Smooth muscle cell (in vitro differentiated cells): ENCODE data around the gene RPL13A. TPM values are rescaled to one million over a fixed set of nuclear protein-coding genes. Genes with fewer than 3 reads are reported as not detected.

Experiments used
- DNase-seq: peaks from one replicate; lab custom pipeline; 2025; ENCODE audit not compliant: unreplicated experiment; lab: John Stamatoyannopoulos, UW
- H2AFZ ChIP-seq: fragments of 200-600 bp; sonication (generic); 2 replicates; pipeline ENCODE4 v1.6.0; 2016; ENCODE audit warnings: antibody characterized with exemption, low read depth, mild to moderate bottlenecking
- H3F3A ChIP-seq: fragments of 200-600 bp; sonication (generic); 2 replicates; pipeline ENCODE4 v1.6.0; 2017; ENCODE audit warnings: antibody characterized with exemption, low read depth
- H3K27ac ChIP-seq: fragments of 200-600 bp; sonication (generic); 2 replicates; pipeline ENCODE4 v1.5.1; 2016; ENCODE audit warnings: low read depth, mild to moderate bottlenecking
- H3K27me3 ChIP-seq: fragments of 200-600 bp; sonication (generic); 2 replicates; pipeline ENCODE4 v1.6.1; 2016; ENCODE audit warnings: low read depth, mild to moderate bottlenecking
- H3K36me3 ChIP-seq: fragments of 200-600 bp; sonication (generic); 2 replicates; pipeline ENCODE4 v1.5.1; 2016; ENCODE audit warnings: low read depth
- H3K4me1 ChIP-seq: fragments of 200-600 bp; sonication (generic); 2 replicates; pipeline ENCODE4 v1.5.1; 2016; ENCODE audit warnings: low read depth
- H3K4me2 ChIP-seq: fragments of 200-600 bp; sonication (generic); 2 replicates; pipeline ENCODE4 v1.6.0; 2016; ENCODE audit warnings: mild to moderate bottlenecking
- H3K4me3 ChIP-seq: fragments of 200-600 bp; sonication (generic); 2 replicates; pipeline ENCODE4 v1.5.1; 2016; ENCODE audit warnings: mild to moderate bottlenecking
- H3K79me2 ChIP-seq: fragments of 200-600 bp; sonication (generic); 2 replicates; pipeline ENCODE4 v1.6.0; 2016; ENCODE audit warnings: low read depth, mild to moderate bottlenecking
- H3K9ac ChIP-seq: fragments of 200-600 bp; sonication (generic); 2 replicates; pipeline ENCODE4 v1.6.0; 2016; ENCODE audit warnings: low read depth
- H3K9me3 ChIP-seq: fragments of 200-600 bp; sonication (generic); replicated peaks from 2 replicates; pipeline ENCODE4 v1.5.1; 2016; ENCODE audit warnings: low read depth
- H4K20me1 ChIP-seq: fragments of 200-600 bp; sonication (generic); 2 replicates; pipeline ENCODE4 v1.6.0; 2016; ENCODE audit warnings: low read depth
- CTCF ChIP-seq: fragments of 200-600 bp; sonication (generic); IDR thresholded peaks from 2 replicates; pipeline ENCODE4 v1.5.1; 2017; ENCODE audit warnings: borderline replicate concordance, mild to moderate bottlenecking, antibody characterized with exemption; ENCODE audit not compliant: insufficient read depth, poor library complexity, severe bottlenecking
- WGBS: methylation state at CpG from one replicate; pipeline ENCODE4 v1.1.7; 2016; ENCODE audit warnings: low lambda C conversion rate; 5-methylcytosine and 5-hydroxymethylcytosine counted together
- polyA plus RNA-seq: library from polyadenylated mRNA; unstranded; fragments of >200 nt; fragmentation: Nextera tagmentation; extraction: Ambion mirVana; gene quantifications from 2 replicates; pipeline ENCODE4 v1.2.1, GENCODE V29; 2016
- total RNA-seq: library from RNA; depleted of rRNA; stranded (reverse); fragments of >200 nt; gene quantifications from 2 replicates; pipeline ENCODE4 v1.2.3, GENCODE V29; 2014

The RPL13A gene
- total and polyA plus RNA-seq, 2 experiments from 2014 or later, result 732 to 1,154 TPM

GRCh38 chr19:49475995-49476880 lies 11.2 kb upstream of the RPL13A start:
- Histone ChIP-seq H3K27ac (no peak overlapping the region), H3K4me1 (no peaks in the 10 kb centered on the region), H3K79me2 (no peaks in the 10 kb centered on the region), H3K27me3 (no peaks in the 10 kb centered on the region), H4K20me1 (no peaks in the 10 kb centered on the region), H3K4me2 (no peak overlapping the region), H3K9me3 (no peaks in the 10 kb centered on the region), H3K36me3 (no peaks in the 10 kb centered on the region), H3K9ac (no peak overlapping the region), H2AFZ (no peak overlapping the region), H3K4me3 (no peak overlapping the region), H3F3A (no peaks in the 10 kb centered on the region)
- peak; percentile 48 for TF ChIP-seq CTCF
- peak; percentile 17 for DNase-seq
- WGBS, result 43% methylated on average over 27 of the region's 27 CpGs

GRCh38 chr19:49479975-49480628 lies 7.3 kb upstream of the RPL13A start:
- Histone ChIP-seq H3K4me2 (no peak overlapping the region), H3K79me2 (no peaks in the 10 kb centered on the region), H3K27me3 (no peaks in the 10 kb centered on the region), H3K9me3 (no peaks in the 10 kb centered on the region), H3K4me3 (no peak overlapping the region), H3K27ac (no peak overlapping the region), H3K36me3 (no peaks in the 10 kb centered on the region), H2AFZ (no peak overlapping the region), H3K4me1 (no peaks in the 10 kb centered on the region), H4K20me1 (no peaks in the 10 kb centered on the region), H3F3A (no peaks in the 10 kb centered on the region), H3K9ac (no peak overlapping the region)
- 90% methylated on average over 8 of the region's 14 CpGs for WGBS
- no peak for DNase-seq
- TF ChIP-seq CTCF, result no peak

- H3K9ac ChIP-seq, result no peak overlapping the region
- no peak for DNase-seq
- 89% methylated on average over 7 of the region's 7 CpGs for WGBS
These were observed 6.3 kb upstream of the RPL13A start for GRCh38 chr19:49481020-49481683.

More at GRCh38 chr19:49481020-49481683, 6.3 kb upstream of the RPL13A start:
- H4K20me1 ChIP-seq, result no peaks in the 10 kb centered on the region
- H3K79me2 ChIP-seq, result no peaks in the 10 kb centered on the region
- no peak overlapping the region for H3K4me3 ChIP-seq
- H3K9me3 ChIP-seq, result no peaks in the 10 kb centered on the region
- no peaks in the 10 kb centered on the region for H3K36me3 ChIP-seq
- no peak overlapping the region for H3K27ac ChIP-seq
- TF ChIP-seq CTCF, result no peak
- no peak overlapping the region for H3K4me2 ChIP-seq
- H3K4me1 ChIP-seq, result no peaks in the 10 kb centered on the region
- H3F3A ChIP-seq, result no peaks in the 10 kb centered on the region
- H3K27me3 ChIP-seq, result no peaks in the 10 kb centered on the region
- H2AFZ ChIP-seq, result no peak overlapping the region
